Nephron (organoid): ENCODE data around the gene SRC.

ENCODE experiments used
- H3K27ac Mint-ChIP-seq, 3 experiments: 2 replicates each; pipeline ENCODE4 v1.8.0; 2020; ENCODE audit warnings: mixed read lengths in 3 of 3, mild to moderate bottlenecking in 2 of 3, moderate library complexity in 1 of 3
- H3K27me3 Mint-ChIP-seq: 2 replicates; pipeline ENCODE4 v1.8.0; 2021; ENCODE audit warnings: low read depth, mild to moderate bottlenecking, moderate library complexity, mixed read lengths
- H3K36me3 Mint-ChIP-seq: 2 replicates; pipeline ENCODE4 v1.8.0; 2020; ENCODE audit warnings: low read depth, mixed read lengths
- H3K4me1 Mint-ChIP-seq: 2 replicates; pipeline ENCODE4 v1.8.0; 2020; ENCODE audit warnings: mixed read lengths
- H3K4me3 Mint-ChIP-seq, 3 experiments: 2 replicates each; pipeline ENCODE4 v1.8.0; 2020; ENCODE audit warnings: mild to moderate bottlenecking in 3 of 3, mixed read lengths in 3 of 3, moderate library complexity in 2 of 3
- H3K9me3 Mint-ChIP-seq: 2 replicates; pipeline ENCODE4 v1.8.0; 2020; ENCODE audit warnings: mixed read lengths
- CTCF ChIP-seq, 3 experiments: fragments of 200-600 bp; sonication (generic); IDR thresholded peaks; one replicate each; pipeline ENCODE4 v1.5.0; 2021; ENCODE audit warnings: antibody characterized with exemption in 3 of 3; ENCODE audit not compliant: unreplicated experiment in 3 of 3

SRC gene

GRCh38 chr20:37301120-37301519 lies 44.8 kb upstream of the SRC start:
- Mint-ChIP-seq H3K27me3 (no peaks in the 10 kb centered on the region), H3K27ac (no peak overlapping the region), H3K4me3 (no peak overlapping the region), H3K36me3 (peaks cover 59% of the 10 kb centered on the region), H3K9me3 (no peaks in the 10 kb centered on the region), H3K4me1 (peaks cover 18% of the 10 kb centered on the region)
- no peak for TF ChIP-seq CTCF (IDR thresholded peaks at IDR 0.05; ENCODE audit: unreplicated experiment in 3 of 3)

GRCh38 chr20:37301558-37301957 lies 44.4 kb upstream of the SRC start:
- no peak for TF ChIP-seq CTCF (IDR thresholded peaks at IDR 0.05; ENCODE audit: unreplicated experiment in 3 of 3)
- H3K4me1 Mint-ChIP-seq, result peaks cover 22% of the 10 kb centered on the region
- peaks cover 61% of the 10 kb centered on the region for H3K36me3 Mint-ChIP-seq
- H3K27ac Mint-ChIP-seq, result no peak overlapping the region
- H3K4me3 Mint-ChIP-seq, result no peak overlapping the region
- no peaks in the 10 kb centered on the region for H3K27me3 Mint-ChIP-seq
- H3K9me3 Mint-ChIP-seq, result no peaks in the 10 kb centered on the region

- no peaks in the 10 kb centered on the region for H3K9me3 Mint-ChIP-seq
- H3K27ac Mint-ChIP-seq, result no peak overlapping the region
- H3K36me3 Mint-ChIP-seq, result peaks cover 64% of the 10 kb centered on the region
- no peak for TF ChIP-seq CTCF (IDR thresholded peaks at IDR 0.05; ENCODE audit: unreplicated experiment in 3 of 3)
- no peaks in the 10 kb centered on the region for H3K27me3 Mint-ChIP-seq
- H3K4me3 Mint-ChIP-seq, result no peak overlapping the region
- peaks cover 27% of the 10 kb centered on the region for H3K4me1 Mint-ChIP-seq
These were observed 43.0 kb upstream of the SRC start for GRCh38 chr20:37302981-37303380.

- no peak for TF ChIP-seq CTCF (IDR thresholded peaks at IDR 0.05; ENCODE audit: unreplicated experiment in 3 of 3)
- peaks cover 31% of the 10 kb centered on the region for H3K4me1 Mint-ChIP-seq
- no peaks in the 10 kb centered on the region for H3K27me3 Mint-ChIP-seq
- H3K4me3 Mint-ChIP-seq, result no peak overlapping the region
- H3K9me3 Mint-ChIP-seq, result no peaks in the 10 kb centered on the region
- H3K27ac Mint-ChIP-seq, result no peak overlapping the region
- peaks cover 62% of the 10 kb centered on the region for H3K36me3 Mint-ChIP-seq
These were observed 42.3 kb upstream of the SRC start for GRCh38 chr20:37303637-37304036.

- Mint-ChIP-seq H3K27me3 (no peaks in the 10 kb centered on the region), H3K4me1 (peaks cover 38% of the 10 kb centered on the region), H3K9me3 (no peaks in the 10 kb centered on the region), H3K27ac (peak overlapping the region in 1 of 3 experiments; percentile 58), H3K36me3 (peaks cover 59% of the 10 kb centered on the region), H3K4me3 (no peak overlapping the region)
- TF ChIP-seq CTCF (IDR thresholded peaks at IDR 0.05; ENCODE audit: unreplicated experiment in 3 of 3), result no peak
These were observed 40.9 kb upstream of the SRC start for GRCh38 chr20:37305079-37305478.

GRCh38 chr20:37305839-37306238 lies 40.1 kb upstream of the SRC start:
- Mint-ChIP-seq H3K4me3 (no peak overlapping the region), H3K36me3 (peaks cover 56% of the 10 kb centered on the region), H3K4me1 (peaks cover 45% of the 10 kb centered on the region), H3K27ac (peak overlapping the region in 2 of 3 experiments; percentile 45 to 58), H3K27me3 (no peaks in the 10 kb centered on the region), H3K9me3 (no peaks in the 10 kb centered on the region)
- no peak for TF ChIP-seq CTCF (IDR thresholded peaks at IDR 0.05; ENCODE audit: unreplicated experiment in 3 of 3)
